Retinal pigment epithelial cell (primary cell): Measurements from ENCODE around the gene RNF225.
"Not testable (repeated sequence)": the region's sequence is repeated elsewhere in the genome, so short reads cannot be mapped to it uniquely, and the experiment has no call there.

Source experiments
- DNase-seq: peaks from one replicate; pipeline ENCODE4 v3.0.0-alpha.2; 2010; ENCODE audit warnings: low read depth
- H3K4me3 ChIP-seq: 2 replicates; pipeline ENCODE4 v1.5.1; 2011; ENCODE audit warnings: mild to moderate bottlenecking, low read length, control low read depth, moderate library complexity
- CTCF ChIP-seq: conservative IDR thresholded peaks from 2 replicates; pipeline ENCODE4 v1.5.1; 2011; ENCODE audit warnings: low read depth, low read length, control low read depth, inconsistent platforms

RNF225 gene

DNA sequence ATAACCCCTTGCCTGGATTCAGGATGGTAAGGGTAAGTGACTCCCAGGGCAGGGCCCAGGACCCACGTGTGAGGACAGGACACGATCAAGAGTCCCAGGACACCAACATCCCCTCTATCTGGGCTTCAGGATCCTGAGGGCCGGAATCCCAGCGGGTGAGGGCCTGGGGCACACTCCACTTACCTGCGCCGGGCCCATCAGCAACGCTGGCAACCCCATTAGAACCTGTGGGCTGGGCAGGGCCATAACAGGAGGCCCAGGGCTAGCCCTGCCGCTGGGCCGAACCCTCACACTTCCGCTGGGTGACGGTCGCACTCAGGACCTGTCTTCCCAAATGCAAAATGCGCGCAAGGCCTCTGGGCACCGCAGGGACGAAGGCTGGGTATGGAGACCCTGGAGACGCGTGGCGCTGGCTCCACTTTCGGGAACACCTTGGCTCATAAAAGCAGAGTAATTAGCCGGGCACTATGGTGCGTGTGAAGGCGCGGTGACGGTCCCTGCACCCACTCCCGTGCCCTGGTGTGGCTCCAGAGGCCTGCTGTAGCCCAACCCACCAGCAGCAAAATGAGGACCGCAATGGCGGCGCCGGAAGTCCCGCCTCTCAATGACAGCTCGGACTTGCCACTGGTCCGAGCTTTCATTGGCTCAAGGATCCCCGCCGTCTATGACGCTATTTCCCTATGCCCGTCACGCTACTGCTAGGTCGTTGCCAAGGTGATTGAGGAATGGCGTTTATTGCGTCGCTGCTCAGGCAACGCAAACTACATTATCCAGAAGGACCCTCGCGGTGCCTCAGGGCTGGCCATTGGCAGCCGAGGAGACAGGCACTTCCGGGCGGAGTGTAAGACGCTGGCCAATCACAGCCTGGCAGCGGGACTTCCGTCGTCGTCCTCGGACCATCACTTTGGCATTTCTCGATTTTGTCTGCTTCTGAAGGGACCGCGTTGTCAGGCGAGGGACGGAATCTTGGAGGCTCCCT lies 44.4 kb downstream of the RNF225 start, which contains the start of gene ZNF132:
ZNF132 (minus strand) TSS at position 578 of the 979 bp plus-strand sequence; CDS start at position 246, 332 bp downstream.
- H3K4me3 ChIP-seq, result peak within 1 kb of the TSS; percentile 62
- DNase-seq, result peak; percentile 98
- TF ChIP-seq CTCF, result no peak

- H3K4me3 ChIP-seq, result peak overlapping the region; percentile 62
- no peak for TF ChIP-seq CTCF
- DNase-seq, result no peak
Observed at GRCh38 chr19:58440556-58440955, 45.1 kb downstream of the RNF225 start.

DNA sequence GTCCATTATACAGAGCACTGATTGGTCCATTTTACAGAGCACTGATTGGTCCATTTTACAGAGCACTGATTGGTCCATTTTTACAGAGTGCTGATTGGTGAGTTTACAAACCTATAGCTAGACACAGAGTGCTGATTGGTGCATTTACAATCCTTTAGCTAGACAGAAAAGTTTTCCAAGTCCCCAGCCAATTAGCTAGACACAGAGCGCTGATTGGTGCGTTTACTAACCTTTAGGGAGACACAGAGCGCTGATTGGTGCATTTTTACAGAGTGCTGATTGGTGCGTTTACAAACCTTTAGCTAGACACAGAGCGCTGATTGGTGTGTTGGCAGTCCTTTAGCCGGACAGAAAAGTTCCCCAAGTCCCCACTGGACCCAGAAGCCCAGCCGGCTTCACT lies 47.5 kb downstream of the RNF225 start:
- H3K4me3 ChIP-seq, DNase-seq: not testable (repeated sequence)
